ENCODE measurements around the gene RPS6KA4. TPM values are rescaled to one million over a fixed set of nuclear protein-coding genes. Genes with fewer than 3 reads are reported as not detected.

Gene RPS6KA4
- total and polyA plus RNA-seq, 2 of the 13 experiments (the other 11 are each of a cell fraction or from before 2014, with no cell fraction given), result 8.9 to 14.2 TPM

DNA sequence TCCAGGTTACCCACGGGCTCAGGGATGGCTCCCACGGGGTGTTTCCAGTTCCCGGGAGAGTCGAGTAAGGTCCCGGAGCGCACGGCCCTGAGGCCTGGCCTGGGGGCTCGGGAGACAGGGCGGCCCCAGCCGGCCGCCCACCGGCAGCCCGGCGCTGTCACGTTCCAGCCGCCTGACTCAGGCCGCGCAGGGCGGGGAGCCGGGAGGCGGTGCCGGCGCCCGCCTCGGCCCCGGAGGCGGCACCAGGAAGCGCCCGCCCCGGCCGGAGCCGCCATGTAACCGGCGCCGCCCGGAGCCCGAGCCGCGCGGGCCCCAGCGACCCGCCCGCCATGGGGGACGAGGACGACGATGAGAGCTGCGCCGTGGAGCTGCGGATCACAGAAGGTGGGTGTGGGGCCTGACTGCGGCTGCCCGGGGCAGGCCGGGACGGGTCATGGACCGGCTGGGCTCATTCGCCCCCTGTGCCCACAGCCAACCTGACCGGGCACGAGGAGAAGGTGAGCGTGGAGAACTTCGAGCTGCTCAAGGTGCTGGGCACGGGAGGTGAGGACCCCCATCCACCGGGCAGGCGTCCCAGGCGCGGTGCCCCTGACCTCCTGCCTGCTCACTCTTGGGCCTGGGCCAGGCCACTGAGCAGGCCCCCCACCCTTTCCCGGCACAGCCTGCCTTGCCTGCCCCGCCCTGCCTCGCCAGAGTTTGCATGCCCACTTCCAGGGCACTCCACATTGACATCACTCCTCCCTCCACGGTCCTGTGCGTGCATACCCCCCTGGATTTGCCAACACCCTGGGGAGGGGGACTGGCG lies at the start of gene RPS6KA4 (continued):
- TF ChIP-seq, protein P1, sequence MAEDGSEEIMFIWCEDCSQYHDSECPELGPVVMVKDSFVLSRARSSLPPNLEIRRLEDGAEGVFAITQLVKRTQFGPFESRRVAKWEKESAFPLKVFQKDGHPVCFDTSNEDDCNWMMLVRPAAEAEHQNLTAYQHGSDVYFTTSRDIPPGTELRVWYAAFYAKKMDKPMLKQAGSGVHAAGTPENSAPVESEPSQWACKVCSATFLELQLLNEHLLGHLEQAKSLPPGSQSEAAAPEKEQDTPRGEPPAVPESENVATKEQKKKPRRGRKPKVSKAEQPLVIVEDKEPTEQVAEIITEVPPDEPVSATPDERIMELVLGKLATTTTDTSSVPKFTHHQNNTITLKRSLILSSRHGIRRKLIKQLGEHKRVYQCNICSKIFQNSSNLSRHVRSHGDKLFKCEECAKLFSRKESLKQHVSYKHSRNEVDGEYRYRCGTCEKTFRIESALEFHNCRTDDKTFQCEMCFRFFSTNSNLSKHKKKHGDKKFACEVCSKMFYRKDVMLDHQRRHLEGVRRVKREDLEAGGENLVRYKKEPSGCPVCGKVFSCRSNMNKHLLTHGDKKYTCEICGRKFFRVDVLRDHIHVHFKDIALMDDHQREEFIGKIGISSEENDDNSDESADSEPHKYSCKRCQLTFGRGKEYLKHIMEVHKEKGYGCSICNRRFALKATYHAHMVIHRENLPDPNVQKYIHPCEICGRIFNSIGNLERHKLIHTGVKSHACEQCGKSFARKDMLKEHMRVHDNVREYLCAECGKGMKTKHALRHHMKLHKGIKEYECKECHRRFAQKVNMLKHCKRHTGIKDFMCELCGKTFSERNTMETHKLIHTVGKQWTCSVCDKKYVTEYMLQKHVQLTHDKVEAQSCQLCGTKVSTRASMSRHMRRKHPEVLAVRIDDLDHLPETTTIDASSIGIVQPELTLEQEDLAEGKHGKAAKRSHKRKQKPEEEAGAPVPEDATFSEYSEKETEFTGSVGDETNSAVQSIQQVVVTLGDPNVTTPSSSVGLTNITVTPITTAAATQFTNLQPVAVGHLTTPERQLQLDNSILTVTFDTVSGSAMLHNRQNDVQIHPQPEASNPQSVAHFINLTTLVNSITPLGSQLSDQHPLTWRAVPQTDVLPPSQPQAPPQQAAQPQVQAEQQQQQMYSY (CRISPR knock-in tag; IDR thresholded peaks at IDR 0.05), result no peak
- TF ChIP-seq, protein P2, sequence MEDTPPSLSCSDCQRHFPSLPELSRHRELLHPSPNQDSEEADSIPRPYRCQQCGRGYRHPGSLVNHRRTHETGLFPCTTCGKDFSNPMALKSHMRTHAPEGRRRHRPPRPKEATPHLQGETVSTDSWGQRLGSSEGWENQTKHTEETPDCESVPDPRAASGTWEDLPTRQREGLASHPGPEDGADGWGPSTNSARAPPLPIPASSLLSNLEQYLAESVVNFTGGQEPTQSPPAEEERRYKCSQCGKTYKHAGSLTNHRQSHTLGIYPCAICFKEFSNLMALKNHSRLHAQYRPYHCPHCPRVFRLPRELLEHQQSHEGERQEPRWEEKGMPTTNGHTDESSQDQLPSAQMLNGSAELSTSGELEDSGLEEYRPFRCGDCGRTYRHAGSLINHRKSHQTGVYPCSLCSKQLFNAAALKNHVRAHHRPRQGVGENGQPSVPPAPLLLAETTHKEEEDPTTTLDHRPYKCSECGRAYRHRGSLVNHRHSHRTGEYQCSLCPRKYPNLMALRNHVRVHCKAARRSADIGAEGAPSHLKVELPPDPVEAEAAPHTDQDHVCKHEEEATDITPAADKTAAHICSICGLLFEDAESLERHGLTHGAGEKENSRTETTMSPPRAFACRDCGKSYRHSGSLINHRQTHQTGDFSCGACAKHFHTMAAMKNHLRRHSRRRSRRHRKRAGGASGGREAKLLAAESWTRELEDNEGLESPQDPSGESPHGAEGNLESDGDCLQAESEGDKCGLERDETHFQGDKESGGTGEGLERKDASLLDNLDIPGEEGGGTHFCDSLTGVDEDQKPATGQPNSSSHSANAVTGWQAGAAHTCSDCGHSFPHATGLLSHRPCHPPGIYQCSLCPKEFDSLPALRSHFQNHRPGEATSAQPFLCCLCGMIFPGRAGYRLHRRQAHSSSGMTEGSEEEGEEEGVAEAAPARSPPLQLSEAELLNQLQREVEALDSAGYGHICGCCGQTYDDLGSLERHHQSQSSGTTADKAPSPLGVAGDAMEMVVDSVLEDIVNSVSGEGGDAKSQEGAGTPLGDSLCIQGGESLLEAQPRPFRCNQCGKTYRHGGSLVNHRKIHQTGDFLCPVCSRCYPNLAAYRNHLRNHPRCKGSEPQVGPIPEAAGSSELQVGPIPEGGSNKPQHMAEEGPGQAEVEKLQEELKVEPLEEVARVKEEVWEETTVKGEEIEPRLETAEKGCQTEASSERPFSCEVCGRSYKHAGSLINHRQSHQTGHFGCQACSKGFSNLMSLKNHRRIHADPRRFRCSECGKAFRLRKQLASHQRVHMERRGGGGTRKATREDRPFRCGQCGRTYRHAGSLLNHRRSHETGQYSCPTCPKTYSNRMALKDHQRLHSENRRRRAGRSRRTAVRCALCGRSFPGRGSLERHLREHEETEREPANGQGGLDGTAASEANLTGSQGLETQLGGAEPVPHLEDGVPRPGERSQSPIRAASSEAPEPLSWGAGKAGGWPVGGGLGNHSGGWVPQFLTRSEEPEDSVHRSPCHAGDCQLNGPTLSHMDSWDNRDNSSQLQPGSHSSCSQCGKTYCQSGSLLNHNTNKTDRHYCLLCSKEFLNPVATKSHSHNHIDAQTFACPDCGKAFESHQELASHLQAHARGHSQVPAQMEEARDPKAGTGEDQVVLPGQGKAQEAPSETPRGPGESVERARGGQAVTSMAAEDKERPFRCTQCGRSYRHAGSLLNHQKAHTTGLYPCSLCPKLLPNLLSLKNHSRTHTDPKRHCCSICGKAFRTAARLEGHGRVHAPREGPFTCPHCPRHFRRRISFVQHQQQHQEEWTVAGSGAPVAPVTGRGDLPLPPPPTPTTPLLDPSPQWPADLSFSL (CRISPR knock-in tag; IDR thresholded peaks at IDR 0.05), result no peak
- TF ChIP-seq, protein P3, sequence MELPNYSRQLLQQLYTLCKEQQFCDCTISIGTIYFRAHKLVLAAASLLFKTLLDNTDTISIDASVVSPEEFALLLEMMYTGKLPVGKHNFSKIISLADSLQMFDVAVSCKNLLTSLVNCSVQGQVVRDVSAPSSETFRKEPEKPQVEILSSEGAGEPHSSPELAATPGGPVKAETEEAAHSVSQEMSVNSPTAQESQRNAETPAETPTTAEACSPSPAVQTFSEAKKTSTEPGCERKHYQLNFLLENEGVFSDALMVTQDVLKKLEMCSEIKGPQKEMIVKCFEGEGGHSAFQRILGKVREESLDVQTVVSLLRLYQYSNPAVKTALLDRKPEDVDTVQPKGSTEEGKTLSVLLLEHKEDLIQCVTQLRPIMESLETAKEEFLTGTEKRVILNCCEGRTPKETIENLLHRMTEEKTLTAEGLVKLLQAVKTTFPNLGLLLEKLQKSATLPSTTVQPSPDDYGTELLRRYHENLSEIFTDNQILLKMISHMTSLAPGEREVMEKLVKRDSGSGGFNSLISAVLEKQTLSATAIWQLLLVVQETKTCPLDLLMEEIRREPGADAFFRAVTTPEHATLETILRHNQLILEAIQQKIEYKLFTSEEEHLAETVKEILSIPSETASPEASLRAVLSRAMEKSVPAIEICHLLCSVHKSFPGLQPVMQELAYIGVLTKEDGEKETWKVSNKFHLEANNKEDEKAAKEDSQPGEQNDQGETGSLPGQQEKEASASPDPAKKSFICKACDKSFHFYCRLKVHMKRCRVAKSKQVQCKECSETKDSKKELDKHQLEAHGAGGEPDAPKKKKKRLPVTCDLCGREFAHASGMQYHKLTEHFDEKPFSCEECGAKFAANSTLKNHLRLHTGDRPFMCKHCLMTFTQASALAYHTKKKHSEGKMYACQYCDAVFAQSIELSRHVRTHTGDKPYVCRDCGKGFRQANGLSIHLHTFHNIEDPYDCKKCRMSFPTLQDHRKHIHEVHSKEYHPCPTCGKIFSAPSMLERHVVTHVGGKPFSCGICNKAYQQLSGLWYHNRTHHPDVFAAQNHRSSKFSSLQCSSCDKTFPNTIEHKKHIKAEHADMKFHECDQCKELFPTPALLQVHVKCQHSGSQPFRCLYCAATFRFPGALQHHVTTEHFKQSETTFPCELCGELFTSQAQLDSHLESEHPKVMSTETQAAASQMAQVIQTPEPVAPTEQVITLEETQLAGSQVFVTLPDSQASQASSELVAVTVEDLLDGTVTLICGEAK (IDR thresholded peaks at IDR 0.05), result no peak
- TF ChIP-seq, protein P3 (CRISPR knock-in tag; IDR thresholded peaks at IDR 0.05), result no peak
- no peak for TF ChIP-seq ZNF292 (CRISPR knock-in tag; IDR thresholded peaks at IDR 0.05; ENCODE audit: borderline replicate concordance, low read depth)
- no peak for TF ChIP-seq ATF1 (CRISPR knock-in tag; IDR thresholded peaks at IDR 0.05)
- no peak for TF ChIP-seq ZBTB8A (CRISPR knock-in tag; IDR thresholded peaks at IDR 0.05; ENCODE audit: borderline replicate concordance, low read depth)
- no peak for TF ChIP-seq ZSCAN29 (CRISPR knock-in tag; conservative IDR thresholded peaks at IDR 0.05)
